Gastroesophageal sphincter (tissue), 3 donors: Measurements from ENCODE around the gene CMIP.

Experiments
- EP300 ChIP-seq: sonication (generic); formaldehyde crosslinking; IDR thresholded peaks from one replicate; pipeline ENCODE4 v1.6.1; 2017; ENCODE audit warnings: antibody characterized with exemption, mild to moderate bottlenecking
- POLR2A ChIP-seq, 2 donors: fragments of 450-650 bp; IDR thresholded peaks; one replicate each; pipeline ENCODE4 v1.6.1; 2017; ENCODE audit warnings: antibody characterized with exemption in 2 of 2, mild to moderate bottlenecking in 2 of 2, moderate library complexity in 1 of 2
- TF ChIP-seq, protein P1 (sequence below), 4 experiments: fragments of 200-600 bp in 2 of 4; fragments of 450-650 bp in 2 of 4; sonication (generic) in 1 of 4; IDR thresholded peaks; one replicate each; pipeline ENCODE4 v1.5.1; 2017 to 2019; ENCODE audit warnings: antibody characterized with exemption in 4 of 4, mild to moderate bottlenecking in 2 of 4, moderate library complexity in 2 of 4

DNA sequence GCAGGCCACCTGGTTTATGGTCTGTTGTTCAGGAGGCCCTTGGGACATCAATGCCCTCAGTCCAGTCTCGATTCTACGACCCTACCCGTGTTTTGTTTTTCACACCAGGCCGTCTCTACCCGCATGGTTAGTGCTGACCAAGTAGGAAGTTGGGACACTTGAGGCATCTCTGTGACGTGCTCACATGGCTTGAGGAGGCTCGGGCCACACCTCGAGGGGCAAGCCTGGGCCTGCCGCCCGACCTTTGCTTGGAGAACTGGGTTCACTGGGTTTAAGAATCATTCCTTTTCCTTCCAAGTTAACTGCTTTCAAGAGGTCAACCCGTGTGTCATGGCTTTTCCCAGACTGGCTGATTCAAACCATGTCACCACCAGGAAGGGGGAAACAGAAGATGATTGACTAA lies 86.8 kb downstream of the CMIP start:
- TF ChIP-seq, protein P1, sequence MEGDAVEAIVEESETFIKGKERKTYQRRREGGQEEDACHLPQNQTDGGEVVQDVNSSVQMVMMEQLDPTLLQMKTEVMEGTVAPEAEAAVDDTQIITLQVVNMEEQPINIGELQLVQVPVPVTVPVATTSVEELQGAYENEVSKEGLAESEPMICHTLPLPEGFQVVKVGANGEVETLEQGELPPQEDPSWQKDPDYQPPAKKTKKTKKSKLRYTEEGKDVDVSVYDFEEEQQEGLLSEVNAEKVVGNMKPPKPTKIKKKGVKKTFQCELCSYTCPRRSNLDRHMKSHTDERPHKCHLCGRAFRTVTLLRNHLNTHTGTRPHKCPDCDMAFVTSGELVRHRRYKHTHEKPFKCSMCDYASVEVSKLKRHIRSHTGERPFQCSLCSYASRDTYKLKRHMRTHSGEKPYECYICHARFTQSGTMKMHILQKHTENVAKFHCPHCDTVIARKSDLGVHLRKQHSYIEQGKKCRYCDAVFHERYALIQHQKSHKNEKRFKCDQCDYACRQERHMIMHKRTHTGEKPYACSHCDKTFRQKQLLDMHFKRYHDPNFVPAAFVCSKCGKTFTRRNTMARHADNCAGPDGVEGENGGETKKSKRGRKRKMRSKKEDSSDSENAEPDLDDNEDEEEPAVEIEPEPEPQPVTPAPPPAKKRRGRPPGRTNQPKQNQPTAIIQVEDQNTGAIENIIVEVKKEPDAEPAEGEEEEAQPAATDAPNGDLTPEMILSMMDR (IDR thresholded peaks at IDR 0.05), result no peak
- TF ChIP-seq POLR2A (IDR thresholded peaks at IDR 0.05), result no peak
- no peak for TF ChIP-seq EP300
